Stimulated activated CD4-positive, alpha-beta T cell treated with anti-CD3 and anti-CD28 coated beads, Interleukin-15, amount 100 ng/mL, for 48 hours (primary cell): Measurements from ENCODE around the gene ALDOB.

ENCODE experiments used
- DNase-seq, 2 donors: peaks; one replicate each; pipeline ENCODE4 v3.0.0-alpha.2; 2020; ENCODE audit warnings: low read depth in 2 of 2

Gene ALDOB

DNA sequence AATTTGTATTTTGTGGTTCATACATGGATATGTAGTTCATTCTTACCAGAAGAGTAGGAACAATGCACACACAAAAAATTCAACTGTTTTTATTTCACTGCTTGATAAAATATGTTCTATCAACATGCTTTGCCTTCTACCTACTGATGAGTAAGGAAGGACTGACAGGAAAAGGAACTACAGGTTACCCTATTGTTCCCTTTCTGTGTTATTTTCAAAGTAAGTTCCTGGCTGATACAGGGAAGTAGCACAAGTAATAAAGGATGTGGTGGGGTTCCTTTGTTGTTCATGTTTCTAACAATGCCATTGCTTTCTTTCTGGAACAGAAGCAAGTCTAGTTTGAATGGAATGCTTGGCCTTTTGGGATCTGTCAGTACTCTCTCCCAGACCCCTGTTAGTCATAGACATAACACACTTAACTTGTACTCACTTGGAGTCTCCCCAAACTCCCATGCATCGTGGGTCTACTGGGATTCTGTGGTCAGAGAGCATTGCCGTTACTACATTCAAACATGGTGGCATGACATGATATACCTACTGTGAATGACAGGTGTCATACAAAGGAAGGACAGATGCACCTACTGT, 20.2 kb upstream of the ALDOB start:
- DNase-seq, result no peak

DNA sequence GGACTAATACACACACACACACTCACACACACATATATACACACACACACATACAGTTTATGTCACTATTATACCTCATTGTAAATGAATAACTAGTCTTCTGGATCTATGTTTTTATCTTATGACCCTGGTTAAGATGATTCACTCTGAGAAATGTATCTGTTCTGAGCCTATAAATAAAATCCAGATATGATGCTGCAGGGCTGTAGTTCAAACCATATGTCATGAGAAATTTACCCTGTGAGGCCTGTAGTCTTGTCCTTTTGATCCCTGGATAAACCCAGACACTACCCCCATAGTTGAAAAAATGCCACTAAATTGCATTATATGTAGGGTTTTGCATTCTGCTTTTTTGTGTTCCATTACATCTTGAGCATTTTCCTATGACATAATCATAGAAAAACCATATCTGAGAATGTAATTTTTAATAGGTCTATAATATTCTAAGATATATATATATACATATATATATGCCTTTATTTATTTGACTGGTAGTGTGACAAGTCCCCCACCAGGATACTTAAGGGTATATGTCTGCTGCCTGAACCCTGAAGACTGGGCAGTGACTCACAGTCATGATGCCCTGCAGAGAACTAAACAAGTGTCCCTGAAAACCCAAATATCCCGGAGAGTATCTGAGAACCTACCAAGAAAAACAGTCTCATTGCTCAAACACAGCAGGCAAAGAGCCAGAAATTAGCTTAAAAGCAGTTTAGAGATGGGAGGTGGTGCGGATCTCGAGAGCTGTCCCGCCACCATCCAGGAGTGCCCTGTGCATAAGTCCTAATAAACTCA, 18.4 kb upstream of the ALDOB start:
- no peak for DNase-seq

DNA sequence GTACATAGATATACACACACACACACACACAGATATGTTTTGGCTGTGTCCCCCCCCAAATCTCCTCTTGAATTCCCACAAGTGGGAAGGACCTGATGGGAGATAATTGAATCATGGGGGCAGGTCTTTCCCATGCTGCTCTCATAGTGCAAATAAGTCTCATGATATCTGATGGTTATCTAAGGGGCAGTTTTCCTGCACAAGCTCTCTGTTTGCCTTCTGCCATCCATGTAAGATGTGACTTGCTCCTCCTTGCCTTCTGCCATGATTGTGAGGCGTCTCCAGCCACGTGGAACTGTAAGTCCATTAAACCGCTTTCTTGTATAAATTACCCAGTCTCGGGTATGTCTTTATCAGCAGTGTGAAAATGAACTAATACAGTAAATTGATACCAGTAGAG, 15.9 kb upstream of the ALDOB start:
- DNase-seq, result no peak

DNA sequence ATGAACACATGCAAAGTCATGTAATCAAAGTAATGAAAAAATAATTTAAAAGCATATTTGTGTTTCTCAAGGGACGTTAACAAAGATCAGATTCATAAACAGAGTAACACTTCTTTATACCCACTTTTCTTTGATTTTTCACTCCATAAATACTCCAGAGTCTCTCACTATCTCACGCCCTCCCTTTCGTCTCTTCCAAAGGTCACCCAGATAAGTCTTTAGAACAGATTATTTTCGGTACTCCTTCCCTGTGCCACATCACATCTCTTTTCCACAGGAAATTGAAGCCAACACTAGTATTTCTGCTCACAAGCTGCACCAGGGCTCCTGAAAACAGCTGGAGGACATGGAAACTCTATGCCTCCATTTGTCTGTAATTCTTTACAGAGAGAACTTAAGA, 15.4 kb upstream of the ALDOB start:
- no peak for DNase-seq

DNA sequence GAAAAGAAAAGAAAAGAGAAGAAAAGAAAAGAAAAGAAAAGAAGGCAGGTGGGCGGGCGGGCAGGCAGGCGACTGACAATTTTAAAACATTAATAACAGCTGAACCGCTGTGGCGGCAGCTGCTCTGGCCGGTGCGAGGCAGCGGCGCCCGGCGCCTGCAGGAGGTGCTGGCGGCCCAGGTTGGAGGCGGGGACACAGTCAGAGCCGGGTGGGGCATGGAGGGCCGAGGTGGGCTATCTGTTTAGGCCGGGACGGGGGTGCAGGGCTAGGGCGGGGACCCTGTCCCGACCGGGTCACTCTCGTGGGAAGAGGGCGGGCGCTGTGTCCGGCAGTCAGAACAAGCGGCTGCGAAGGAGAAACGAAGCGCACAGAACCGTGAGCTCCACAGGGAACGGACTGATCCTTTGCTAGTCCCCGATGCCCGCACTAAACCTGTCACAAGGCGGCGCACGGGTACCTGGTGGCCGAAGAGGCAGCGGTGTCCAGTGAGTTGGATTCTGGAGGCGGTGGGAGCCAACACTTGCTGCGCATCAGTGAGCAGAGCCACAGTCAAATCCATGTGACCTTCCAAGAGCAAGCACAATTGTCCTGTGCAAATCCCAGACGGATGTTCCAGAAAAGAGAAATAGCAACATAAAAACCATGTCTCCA, 13.6 kb upstream of the ALDOB start:
- peak in 1 of 2 donors; percentile 29 for DNase-seq

DNA sequence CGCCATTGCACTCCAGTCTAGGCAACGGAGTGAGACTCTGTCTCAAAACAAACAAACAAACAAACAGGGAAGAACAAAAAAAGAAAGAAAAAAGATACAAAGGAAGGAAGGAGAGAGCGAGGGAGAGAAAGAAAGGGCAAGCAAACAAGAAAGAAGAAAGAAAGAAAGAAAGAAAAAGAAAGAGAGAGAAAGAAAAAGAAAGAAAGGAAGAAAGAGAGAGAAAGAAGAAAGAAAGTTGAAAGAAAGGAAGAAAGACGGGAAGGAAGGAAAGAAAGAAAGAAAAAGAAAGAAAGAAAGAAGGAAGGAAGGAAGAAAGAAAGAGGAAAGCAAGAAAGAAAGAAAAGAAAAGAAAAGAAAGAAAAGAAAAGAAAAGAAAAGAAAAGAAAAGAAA, 13.1 kb upstream of the ALDOB start:
- no peak for DNase-seq

DNA sequence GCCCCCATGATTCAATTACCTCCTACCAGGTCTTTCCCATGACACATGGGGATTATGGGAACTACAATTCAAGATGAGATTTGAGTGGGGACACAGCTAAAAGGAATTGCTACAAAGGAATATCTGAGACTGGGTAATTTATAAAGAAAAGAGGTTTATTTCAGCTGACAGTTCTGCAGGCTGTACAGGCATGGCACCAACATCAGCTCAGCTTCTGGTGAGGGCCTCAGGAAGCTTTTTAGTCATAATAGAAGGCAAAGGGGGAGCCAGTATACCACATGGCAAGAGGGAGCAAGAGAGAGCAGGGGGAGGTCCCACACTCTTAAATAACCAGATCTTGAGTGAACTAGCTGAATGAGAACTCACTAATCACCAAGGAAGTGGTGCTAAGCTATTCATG, 11.2 kb upstream of the ALDOB start:
- no peak for DNase-seq

DNA sequence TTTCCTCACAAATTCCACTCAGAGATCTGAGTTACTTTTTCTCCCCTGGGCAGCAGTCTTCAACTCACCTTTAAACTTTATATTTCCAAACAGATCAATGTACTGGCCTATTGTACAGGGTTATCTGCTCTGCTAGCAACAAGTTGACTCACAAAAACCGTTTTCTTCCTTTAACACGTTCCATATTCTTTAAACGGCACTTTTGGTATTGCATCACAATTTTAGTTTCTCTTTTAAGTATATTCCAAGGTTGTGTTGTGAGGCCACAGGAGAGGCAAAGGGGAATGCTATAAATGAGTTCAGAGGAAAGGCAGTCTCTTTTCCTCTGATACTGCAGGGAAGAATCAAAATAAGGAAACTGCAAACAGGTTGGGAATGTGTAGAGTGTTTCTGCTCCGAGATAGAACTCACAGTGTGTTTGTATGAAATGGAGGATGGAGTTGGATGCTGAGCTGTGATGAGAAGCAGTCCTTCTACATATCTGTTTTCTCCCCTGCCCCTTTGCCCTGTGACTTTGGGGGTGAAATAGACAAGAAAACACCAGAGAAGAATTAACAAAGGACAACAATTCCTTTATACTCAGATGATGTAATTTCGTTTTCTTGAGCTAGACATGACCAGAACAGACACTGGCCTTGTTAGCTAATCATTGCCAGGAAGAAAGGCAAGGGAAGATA, 9.9 kb upstream of the ALDOB start:
- no peak for DNase-seq

DNA sequence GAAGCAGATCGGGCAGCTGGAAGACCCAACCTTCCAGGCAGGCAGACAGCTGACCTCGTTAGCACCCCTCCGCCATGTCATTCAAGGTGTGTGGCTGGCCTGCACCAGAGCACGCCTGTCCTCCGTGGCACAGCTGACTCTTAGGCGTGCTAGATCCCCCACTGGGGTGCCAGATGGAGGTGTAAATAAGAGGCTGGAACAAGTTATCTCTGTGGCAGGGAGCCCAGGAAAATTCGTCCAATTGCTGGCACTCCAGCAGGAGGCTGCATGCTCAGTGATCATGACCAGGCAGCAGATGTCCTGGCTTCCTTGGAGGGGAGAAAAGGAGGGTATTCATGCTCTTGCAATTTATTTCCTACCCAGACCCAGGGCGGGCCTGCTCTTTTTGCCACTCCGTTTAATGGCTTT, 7.8 kb upstream of the ALDOB start:
- no peak for DNase-seq

DNA sequence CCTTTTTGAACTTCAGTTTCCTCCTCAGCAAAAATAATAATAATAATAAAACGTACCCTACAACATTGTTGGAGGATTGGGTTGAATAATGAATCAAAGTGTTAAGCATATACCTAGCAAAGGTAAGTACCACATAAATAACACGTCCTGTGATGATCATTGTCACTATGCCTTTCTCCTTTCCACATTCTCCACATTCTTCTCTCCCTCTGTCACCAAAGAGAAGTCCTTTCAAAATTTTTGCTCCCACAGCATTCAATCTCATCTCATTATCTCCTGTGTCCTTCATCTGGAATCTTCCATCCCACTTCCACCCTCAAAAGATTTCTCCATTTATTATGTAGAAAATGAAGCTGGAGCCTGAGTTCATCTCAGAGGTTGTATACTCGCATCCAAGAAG, 7.2 kb upstream of the ALDOB start:
- no peak for DNase-seq

DNA sequence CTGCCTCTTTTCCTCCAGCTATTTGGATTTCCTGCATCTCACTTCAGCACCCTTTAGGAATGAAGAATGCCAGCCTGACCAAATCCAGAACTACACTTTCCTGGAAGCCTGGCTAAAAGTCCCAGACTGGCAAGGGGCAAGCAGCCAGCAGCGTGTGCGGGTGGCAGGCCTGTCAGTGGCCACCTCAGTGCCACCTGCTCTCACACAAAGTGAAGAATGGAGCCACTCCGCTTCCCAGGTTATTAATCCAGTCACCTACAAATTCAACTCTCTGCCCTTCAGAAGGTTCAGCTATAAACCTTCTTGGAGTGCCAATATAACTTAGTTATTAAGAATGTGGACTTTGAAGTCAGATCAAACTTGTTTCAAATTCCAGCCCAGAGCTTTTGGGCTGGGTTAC, 6.7 kb upstream of the ALDOB start:
- no peak for DNase-seq

DNA sequence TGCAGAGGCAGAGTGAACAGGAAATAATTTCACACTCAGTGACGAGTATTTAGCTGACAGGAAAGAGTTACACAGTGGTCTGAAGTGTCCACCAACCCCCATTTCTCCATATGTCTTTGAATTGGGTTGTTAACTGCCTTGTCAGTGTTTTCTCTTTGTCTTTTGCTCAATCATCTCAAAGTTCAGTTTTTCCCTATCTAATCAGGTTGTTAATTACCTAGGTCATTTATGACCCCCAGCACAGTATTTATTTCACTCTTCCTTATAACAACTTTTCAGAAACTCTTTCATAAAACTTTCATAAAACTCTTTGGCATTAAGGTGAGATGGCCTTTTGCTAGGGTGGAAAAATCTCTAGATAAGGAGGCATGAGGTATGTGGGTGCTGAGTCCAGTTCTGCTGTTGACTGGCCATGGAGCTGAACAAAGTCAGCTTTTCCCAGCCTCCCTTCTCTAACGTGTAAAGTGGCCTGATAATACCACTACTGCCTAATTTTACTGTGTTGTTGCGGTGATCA, 5.2 kb upstream of the ALDOB start:
- DNase-seq, result no peak

DNA sequence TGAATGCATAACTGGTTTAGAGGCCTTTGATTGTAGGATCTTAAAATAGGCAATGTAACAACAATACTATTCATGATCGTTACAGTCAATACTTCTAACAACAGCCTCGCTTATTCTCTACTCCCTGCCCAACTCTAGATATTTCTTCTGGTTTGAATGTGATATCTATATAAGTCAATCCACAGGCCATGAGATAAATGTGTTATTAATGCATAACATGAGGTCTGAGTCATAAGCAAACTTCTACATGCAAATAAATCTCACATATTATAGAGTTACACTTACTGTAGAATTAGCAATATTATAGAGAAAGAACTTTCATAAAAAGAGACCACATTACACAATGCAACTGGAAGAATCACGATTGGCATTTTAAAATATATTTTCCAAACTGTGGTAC, 2.9 kb upstream of the ALDOB start:
- DNase-seq, result no peak

DNA sequence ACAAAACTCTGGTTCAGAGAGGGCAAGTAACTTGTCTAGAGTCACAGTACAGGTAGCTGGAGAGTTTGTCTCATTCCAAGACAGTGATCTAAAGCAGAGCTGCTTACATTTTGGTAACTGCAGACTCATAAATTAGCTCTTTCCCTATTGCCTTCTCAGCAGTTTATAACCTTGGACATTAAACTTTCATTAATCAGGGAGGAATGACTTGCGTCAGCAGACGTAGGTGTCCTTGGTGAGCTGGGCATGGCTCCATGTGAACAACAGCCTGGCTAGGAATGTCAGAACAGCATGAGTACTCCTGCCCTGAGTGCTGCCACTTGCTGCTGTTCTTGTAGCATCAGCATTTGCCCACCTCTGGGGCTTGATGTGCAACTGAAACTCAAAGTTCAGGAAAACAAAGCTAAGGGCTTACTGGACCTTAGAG, 2.2 kb upstream of the ALDOB start:
- no peak for DNase-seq

DNA sequence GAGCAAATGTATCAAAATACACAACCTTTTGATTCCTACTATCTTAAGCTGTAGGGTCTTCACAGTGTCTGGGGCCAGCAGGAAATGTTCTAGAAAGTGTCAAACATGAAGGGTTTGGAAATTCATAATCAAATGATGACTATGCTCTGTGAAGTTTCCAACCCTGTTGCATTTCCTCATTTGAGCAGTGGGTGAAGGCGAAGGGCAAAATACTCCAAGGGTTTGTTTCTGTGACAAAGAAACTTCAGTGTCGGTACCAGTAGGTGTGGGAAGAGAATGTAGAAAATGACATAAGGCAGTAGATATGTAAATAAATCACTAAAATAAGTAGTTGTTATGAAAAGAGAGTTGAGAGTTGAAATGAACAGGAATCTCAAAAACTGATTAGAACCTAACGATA, 576 bp downstream of the ALDOB start:
- DNase-seq, result no peak

DNA sequence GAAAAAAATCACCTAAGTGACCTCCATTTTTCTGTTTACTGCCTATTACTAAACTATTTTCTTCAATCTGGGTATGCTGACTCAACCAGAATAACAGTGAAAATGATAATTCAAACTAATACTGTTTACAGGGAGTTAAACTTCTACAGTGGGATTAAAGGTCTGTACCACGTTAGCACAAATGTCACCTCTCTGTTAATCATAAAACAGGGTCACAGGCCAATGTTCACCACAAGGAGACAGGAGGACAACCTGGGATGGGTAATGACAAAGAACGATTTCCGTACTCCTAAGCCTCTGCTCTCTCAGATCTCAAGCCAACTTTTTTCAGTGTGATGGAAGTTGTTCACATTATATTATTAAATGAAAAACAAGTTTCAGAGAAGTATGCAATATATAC, 2.3 kb downstream of the ALDOB start:
- DNase-seq, result no peak

DNA sequence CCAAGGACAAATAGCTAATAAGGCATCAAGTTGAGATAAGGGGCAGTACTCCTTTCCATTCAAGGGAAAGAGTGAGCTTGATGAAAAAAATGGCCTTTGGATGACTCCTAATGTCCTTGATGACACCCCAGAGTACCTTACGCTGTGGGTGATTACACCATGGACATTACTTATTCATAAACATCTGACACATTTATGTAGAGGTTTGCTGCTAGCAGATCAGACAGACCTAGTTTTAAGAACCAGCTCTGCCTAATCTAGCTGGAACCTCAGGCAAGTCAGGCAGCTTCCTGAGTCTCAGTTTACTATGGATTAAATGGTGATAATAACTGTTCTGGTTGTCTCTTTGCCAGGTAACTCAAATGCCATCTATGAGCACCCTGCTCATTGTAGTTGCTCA, 2.8 kb downstream of the ALDOB start:
- DNase-seq, result no peak

DNA sequence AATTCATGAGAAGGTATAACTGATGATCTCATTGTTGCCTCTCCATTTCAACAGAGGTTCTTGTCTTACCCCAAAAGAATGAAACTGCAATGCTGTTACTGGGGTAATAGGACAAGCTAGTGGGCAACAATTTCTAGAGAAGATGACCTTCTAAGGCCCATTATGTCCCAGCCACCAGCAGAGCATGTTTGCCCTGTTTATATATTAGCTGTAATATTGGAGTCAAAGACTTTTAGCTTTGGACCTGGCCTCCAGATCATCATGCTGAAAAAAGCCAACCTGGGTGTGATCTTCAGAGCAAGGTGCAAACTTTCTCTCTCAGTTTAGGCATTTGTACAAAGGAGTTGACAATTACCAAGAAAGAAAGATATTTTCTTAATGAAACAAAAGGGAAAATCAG, 3.4 kb downstream of the ALDOB start:
- no peak for DNase-seq

DNA sequence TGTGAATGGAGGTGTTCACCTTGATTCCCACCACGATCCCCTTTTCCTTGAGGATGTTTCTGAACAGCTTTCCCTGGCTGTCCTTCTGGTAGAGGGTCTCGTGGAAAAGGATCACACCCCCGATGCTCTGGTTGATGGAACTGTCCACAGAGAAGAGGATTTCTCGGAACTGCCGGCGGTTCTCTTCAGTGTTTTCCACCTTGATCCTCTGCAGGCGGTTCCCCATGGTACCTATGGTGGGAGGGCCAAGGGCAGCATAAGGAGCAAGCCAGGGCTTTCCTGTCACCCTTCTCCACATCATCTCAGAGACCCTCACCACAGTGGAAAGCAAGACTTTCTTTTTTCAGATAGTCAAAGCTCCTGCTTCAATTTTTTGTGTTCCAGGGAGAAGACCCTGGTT, 5.8 kb downstream of the ALDOB start:
- DNase-seq, result no peak

DNA sequence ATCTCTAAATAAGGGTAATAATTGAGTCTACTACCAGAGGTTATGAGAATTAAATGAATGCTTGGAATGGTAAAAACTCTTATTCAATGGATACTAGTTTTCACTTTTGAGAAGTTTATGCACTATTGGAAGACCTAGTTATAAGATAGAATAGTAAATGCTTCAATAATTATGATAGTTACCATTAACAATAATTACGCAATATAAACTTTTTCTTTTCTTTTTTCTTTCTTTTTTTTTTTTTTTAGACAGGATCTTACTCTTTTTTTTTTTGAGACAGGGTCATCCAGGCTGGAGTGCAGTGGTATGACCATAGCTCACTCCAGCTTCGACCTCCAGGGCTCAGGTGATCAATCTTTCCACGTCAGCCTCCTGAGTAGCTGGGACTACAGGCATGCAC, 6.7 kb downstream of the ALDOB start:
- no peak for DNase-seq

DNA sequence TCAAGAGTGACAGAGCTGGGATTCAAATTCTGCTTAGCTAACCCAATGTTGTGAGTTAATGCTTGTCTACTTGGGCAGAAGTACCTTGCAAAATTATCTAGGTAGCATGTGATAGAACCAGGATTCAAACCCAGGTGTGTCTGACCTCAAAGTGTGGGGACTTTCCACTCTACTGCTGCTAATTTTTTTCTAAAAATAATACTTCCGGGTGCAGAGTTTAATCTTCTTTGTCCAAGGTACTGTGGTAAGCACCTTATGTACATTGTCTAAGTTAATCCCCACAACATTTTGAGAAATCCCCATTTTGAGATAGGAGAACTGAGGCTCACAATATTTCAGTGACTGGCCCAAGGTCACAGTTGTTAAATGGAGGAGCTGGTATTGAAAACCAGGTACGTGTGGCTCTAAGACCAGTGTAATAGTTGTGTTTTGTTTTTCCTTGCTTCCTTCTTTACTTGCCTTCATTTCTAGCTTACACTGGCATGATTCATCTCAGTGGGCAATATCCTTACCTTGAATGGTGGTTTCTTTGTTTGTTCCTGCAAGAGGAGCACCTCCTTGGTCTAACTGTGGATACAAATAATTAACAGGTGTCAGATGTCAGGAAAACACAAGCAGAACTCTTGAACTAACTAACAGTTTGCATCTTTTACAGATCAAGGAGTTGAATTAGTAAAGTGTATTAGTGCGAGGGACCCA, 7.5 kb downstream of the ALDOB start:
- no peak for DNase-seq

DNA sequence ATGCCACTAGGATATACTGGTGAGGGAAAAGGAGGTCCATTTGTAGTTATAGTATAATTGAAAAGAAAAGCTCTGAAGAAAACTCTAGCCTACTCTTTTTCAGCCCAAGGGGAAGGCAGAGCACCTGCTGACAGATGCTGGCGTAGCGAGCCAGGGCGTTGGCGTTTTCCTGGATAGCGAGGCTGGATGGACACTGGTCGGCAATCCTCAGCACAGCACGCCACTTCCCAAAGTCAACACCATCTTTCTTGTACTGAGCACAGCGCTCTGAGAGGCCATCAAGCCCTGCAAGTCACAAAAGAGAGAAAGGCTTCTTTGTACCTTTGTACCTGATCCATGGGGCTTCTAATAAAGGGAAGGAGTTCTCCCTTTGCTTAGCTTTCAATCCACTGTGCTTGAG, 8.2 kb downstream of the ALDOB start:
- no peak for DNase-seq
